OCI-LY1 (cell line): ENCODE results near the gene ASIC4.

Experiments
- CTCF ChIP-seq: fragments of 200-600 bp; sonication (generic), shearing (Covaris generic); IDR thresholded peaks from 2 replicates; pipeline ENCODE4 v1.5.1; 2017; ENCODE audit warnings: mild to moderate bottlenecking, antibody characterized with exemption, low read length, moderate library complexity, mixed read lengths
- EZH2 ChIP-seq: fragments of 200-600 bp; sonication (generic), shearing (Covaris generic); IDR thresholded peaks from 2 replicates; pipeline ENCODE4 v1.8.0; 2017; ENCODE audit warnings: borderline replicate concordance, mixed run types, mild to moderate bottlenecking, antibody characterized with exemption, low read length, moderate library complexity, mixed read lengths

- TF ChIP-seq CTCF (no peak), EZH2 (no peak)
Observed at GRCh38 chr2:219505585-219505984, 8.7 kb upstream of the ASIC4 start.
